Central memory CD8-positive, alpha-beta T cell (primary cell): ENCODE results near the gene MTUS2.

Source experiments
- ATAC-seq: fragments of 150-1000 bp; cut with Tn5 transposase; replicated peaks from 2 replicates; pipeline ENCODE4 v1.10.0; 2022; ENCODE audit warnings: mild to moderate bottlenecking, moderate FRiP score, moderate number of reproducible peaks; ENCODE audit not compliant: poor library complexity, severe bottlenecking; ENCODE audit errors: extremely low read depth
- DNase-seq, 2 donors: peaks; one replicate each; pipeline ENCODE4 v3.0.0; 2021; ENCODE audit warnings: low spot score in 2 of 2
- H3K27ac Mint-ChIP-seq: one replicate; pipeline ENCODE4 v1.8.0; 2022; ENCODE audit warnings: low read depth, mild to moderate bottlenecking, moderate library complexity, mixed read lengths
- H3K27me3 Mint-ChIP-seq: one replicate; pipeline ENCODE4 v1.8.0; 2022; ENCODE audit warnings: mixed read lengths
- H3K36me3 Mint-ChIP-seq: one replicate; pipeline ENCODE4 v1.8.0; 2022; ENCODE audit warnings: mild to moderate bottlenecking, moderate library complexity, mixed read lengths; ENCODE audit not compliant: insufficient read depth
- H3K4me1 Mint-ChIP-seq: one replicate; pipeline ENCODE4 v1.8.0; 2022; ENCODE audit warnings: mixed read lengths
- H3K4me3 Mint-ChIP-seq: one replicate; pipeline ENCODE4 v1.8.0; 2022; ENCODE audit warnings: mild to moderate bottlenecking, moderate library complexity, mixed read lengths
- H3K9me3 Mint-ChIP-seq: one replicate; pipeline ENCODE4 v1.8.0; 2022; ENCODE audit warnings: mixed read lengths

The MTUS2 gene

DNA sequence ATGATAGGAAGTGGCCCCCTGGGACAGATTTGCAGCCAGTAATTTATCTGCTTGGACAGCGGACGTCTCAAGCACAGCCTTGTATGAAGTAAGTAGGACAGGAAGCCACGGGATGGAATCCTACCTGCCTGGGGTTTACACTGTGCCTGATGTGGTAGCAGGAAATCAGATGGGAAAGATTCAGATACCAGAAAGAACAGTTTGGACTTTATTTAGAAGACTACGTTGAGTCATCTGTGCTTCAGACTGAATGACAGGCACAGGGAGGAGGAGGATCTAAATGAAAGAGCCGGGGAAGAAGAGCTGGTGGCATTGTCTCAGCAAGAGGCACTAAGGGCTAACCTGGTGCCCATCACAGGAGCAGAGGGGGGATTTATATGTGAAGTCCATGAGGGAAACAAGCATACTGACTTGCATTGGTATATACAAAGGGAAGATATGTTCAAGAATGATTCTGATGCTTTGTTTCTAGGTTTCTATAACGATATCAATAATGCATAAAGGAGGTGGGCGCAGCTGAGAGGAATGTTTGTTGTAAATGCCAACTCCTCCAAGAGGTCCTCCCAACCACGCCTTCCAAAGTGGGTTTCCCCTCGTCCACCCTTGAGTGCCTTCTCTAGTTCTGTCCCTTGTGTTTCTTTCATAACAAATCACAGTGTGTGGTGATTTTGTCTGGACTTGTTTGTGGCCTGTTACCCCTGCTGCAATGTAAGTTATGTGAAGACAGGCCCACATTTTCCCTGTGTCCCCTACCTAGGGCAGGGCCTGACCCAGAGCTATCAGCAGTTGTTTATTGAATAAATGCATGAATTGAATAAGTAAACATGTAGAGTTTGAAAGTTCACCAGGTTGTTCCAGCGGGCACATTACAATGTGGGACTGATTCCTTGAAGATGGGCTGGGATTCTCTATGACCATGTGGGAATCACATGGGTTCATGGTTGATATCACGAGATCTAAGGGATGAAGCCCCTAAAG, 446.9 kb downstream of the MTUS2 start:
- ATAC-seq (no peak), DNase-seq (no peak)
- no peak overlapping the region for H3K4me3 Mint-ChIP-seq
- H3K27me3 Mint-ChIP-seq = no peaks in the 10 kb centered on the region
- no peak overlapping the region for H3K27ac Mint-ChIP-seq
- H3K36me3 Mint-ChIP-seq = no peaks in the 10 kb centered on the region
- no peaks in the 10 kb centered on the region for H3K4me1 Mint-ChIP-seq
- H3K9me3 Mint-ChIP-seq = peaks cover 14% of the 10 kb centered on the region

DNA sequence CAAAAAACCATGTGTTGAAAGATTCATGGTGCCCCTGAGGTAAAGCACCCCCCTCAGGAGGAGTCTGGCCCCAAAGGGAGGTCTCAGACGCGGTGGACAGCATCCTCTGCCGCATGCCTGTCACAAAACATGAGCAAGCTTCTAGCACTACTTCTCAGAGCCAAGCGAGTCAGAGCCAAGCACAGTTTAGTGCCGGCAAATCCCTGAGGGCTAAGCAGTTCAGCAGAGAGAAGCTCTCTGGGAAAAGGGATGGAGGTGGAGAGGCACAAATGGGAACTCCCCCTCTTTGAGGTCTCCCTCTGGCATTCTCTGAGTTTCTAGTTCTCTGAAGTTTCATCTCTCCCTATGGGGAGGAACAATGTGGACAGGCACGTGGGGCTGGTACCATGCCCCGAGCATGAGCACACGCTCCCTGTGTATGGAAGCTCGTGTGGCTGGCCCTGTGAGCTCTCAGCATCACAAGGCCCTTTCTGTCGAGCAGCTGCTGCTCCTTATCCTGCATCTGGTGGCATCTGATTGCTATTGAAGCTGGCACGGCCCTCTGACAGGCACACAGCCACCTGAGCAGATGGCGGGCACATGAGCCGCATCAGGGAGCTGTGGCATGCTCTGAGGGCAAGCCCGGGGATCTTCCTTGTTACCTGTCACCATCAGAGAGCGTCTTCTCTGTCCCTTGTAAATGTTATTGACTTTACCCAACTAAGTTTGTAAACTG, 450.3 kb downstream of the MTUS2 start:
- H3K9me3 Mint-ChIP-seq = peaks cover 7% of the 10 kb centered on the region
- no peak for ATAC-seq
- H3K36me3 Mint-ChIP-seq = no peaks in the 10 kb centered on the region
- no peaks in the 10 kb centered on the region for H3K27me3 Mint-ChIP-seq
- H3K4me1 Mint-ChIP-seq = no peaks in the 10 kb centered on the region
- no peak overlapping the region for H3K27ac Mint-ChIP-seq
- no peak overlapping the region for H3K4me3 Mint-ChIP-seq
- DNase-seq = no peak

DNA sequence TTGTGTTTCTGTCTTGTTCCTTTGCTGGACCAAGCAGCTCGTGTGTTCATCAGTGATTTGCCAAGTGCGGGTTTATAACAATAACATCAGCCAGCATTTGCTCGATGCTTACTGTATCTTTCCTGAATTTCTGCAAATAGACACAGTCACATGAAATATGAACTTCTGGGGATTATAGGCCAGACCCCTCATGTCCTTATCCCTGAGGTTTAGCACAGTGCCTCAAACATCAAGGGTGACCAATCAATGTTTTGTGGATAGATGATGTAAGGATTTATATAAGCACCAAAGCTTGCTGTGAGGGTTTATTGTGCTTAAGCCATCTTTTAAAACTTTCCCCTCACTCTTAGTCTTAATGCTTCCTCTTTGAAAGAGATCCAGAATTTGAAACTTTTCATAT, 451.5 kb downstream of the MTUS2 start:
- no peak for ATAC-seq
- peaks cover 6% of the 10 kb centered on the region for H3K9me3 Mint-ChIP-seq

DNA sequence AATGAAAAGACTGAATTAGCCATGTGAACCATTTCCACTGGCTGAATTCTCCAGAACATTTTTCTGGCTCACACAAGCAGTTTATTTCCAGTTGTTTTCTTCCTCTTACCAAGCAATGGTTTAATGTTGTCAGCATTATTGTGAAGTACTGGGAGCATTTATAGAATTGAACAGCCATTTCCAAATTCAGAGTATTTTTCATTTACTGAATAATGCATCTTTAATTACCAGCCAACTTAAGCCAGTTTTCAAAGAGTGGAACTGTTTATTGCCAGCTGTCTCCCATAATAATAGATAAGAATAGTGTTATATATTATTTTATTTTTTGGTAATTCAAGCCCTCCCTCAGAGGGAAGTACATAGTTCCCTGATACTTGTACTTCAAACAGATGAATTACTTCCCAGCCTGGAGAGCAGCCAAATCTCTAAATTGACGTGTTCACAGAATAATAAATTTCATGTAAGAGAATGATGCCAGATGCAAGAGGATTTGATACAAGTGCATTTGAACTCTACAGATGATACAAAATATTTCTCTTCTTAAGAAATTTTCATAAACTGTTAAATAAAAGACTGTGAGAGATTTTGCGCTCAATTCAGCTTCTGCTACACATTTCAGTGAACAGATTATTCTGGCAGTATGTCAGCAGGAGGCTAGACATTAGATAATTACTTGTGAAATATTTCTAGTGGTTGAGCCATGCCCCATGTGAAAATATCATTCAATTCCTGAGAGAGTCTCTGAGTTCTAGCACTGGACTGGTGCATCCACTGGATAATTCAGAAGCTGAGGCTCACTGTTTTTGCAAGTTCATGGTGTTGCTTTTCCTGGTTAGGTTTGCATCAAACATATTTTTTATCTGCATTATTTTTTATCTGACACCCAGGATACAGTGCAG, 459.5 kb downstream of the MTUS2 start:
- no peaks in the 10 kb centered on the region for H3K9me3 Mint-ChIP-seq
- no peaks in the 10 kb centered on the region for H3K27me3 Mint-ChIP-seq
- no peak overlapping the region for H3K27ac Mint-ChIP-seq
- no peak overlapping the region for H3K4me3 Mint-ChIP-seq
- H3K36me3 Mint-ChIP-seq = peaks cover 3% of the 10 kb centered on the region
- ATAC-seq = no peak
- H3K4me1 Mint-ChIP-seq = no peaks in the 10 kb centered on the region
- DNase-seq = no peak

More for the DNA sequence above, 451.5 kb downstream of the MTUS2 start:
- Mint-ChIP-seq H3K4me3 (no peak overlapping the region), H3K36me3 (peaks cover 2% of the 10 kb centered on the region), H3K4me1 (no peaks in the 10 kb centered on the region), H3K27me3 (no peaks in the 10 kb centered on the region), H3K27ac (no peak overlapping the region)
- no peak for DNase-seq

DNA sequence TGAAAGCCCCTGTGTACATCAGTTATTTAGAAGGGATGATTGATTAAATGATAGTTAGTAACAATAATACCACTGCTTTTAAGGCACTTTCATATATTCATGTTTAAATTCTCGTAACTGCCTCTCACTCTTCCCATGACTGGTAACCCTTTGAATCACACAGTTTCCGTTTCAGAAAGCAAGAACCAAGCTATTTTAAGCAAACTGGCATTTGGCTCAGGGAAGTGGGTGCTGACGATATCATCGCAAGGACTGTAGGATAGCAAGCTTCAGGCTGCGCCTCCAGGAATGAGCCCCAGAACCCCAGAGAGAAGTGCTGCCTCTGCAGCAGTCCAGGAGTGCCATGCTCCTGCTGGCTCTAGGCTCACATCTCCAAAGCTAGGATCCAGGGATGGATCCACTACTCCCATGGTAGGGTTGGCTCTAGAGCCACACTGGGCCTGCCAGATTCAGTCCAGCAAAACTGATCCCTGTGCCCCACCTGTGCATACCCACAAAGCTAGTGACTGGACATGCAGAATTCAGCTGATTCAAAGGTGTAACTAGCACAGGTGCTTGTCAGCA, 461.9 kb downstream of the MTUS2 start:
- ATAC-seq (no peak), DNase-seq (no peak)
- H3K9me3 Mint-ChIP-seq = no peaks in the 10 kb centered on the region
- H3K36me3 Mint-ChIP-seq = peaks cover 1% of the 10 kb centered on the region
- no peak overlapping the region for H3K27ac Mint-ChIP-seq
- H3K4me3 Mint-ChIP-seq = no peak overlapping the region
- no peaks in the 10 kb centered on the region for H3K27me3 Mint-ChIP-seq
- H3K4me1 Mint-ChIP-seq = no peaks in the 10 kb centered on the region

DNA sequence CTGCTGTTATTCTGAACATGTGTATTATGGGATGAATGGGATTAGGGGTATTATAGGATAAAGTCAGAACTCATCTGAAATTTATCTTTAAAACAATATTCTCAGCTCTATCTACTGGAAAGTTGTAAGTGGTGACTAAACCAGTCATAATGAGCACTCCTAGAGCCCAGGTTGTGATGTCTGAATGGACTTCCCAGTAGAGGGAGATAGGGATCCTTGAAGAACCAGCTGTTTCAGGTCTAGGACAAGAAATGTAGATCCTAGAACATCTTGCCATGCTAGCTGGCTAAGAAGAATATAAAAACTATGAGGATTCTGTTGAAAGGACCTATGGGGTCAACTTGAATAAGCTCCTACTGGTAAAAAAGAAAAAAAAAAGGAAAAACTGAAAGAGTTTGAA, 464.6 kb downstream of the MTUS2 start:
- ATAC-seq (no peak), DNase-seq (no peak)
- Mint-ChIP-seq H3K9me3 (no peaks in the 10 kb centered on the region), H3K4me3 (no peak overlapping the region), H3K4me1 (no peaks in the 10 kb centered on the region), H3K27me3 (peaks cover 11% of the 10 kb centered on the region), H3K27ac (no peak overlapping the region), H3K36me3 (peaks cover 1% of the 10 kb centered on the region)

DNA sequence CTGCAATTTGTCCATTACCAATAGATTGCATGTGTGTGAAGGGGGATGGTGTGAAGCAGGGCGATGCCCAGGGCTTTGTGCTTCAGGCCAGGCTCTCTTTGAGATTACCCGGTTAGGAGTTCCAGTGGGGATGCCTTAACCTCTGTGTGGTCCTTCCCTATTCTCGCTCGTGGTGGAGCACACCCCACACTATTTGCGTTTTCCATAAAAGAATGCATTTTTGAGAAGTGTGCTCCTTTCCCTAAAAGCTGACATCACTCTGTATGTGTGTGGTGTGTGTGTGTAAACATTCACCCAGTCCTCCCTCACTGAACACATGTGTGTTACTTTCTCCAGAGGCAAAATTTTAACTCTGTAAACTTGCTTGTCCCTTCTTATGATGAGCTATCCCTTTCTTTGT, 467.1 kb downstream of the MTUS2 start:
- H3K4me3 Mint-ChIP-seq = no peak overlapping the region
- no peaks in the 10 kb centered on the region for H3K9me3 Mint-ChIP-seq
- DNase-seq (no peak), ATAC-seq (no peak)
- H3K27me3 Mint-ChIP-seq = peaks cover 11% of the 10 kb centered on the region
- H3K4me1 Mint-ChIP-seq = no peaks in the 10 kb centered on the region
- no peak overlapping the region for H3K27ac Mint-ChIP-seq
- no peaks in the 10 kb centered on the region for H3K36me3 Mint-ChIP-seq

DNA sequence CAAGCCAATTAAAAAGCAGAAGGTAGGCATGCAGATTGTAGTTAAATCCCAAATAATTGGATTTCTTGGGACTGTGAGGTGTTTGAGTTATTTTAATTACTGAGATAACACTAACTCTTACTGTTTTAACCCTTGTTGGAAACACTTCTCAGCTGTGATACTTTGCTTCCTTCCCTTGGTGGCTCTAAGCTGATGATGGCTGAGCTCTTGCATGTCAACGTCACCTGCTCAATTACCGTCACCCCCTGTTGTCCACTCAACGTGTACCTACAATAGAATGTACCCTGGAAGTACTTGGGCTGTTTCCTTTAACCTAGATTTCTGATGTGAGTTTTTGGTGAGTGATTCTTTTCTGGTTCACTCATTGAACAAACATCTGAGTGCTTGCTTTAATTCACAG, 471.9 kb downstream of the MTUS2 start:
- peaks cover 4% of the 10 kb centered on the region for H3K9me3 Mint-ChIP-seq
- no peak for DNase-seq

DNA sequence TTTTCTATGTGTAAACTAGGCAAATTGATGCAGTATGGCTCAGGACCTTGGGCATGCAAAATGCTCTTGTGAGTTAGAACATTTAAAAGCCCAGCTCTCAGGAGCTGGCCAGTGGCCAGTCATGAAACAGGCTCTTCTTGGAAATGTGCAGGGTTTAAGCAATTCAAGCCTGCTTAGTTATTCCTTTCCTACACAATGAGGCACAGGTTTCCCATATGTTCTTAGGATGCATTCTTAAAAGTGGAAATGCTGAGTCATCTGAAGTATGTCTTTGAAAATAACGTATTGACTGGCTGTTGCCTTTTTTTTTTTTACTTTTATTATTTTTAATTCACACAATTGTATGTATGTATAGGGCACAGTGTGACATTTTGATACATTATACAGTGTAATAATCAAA, 474.7 kb downstream of the MTUS2 start:
- DNase-seq (no peak), ATAC-seq (no peak)
- no peak overlapping the region for H3K27ac Mint-ChIP-seq
- H3K36me3 Mint-ChIP-seq = no peaks in the 10 kb centered on the region
- H3K27me3 Mint-ChIP-seq = peaks cover 19% of the 10 kb centered on the region
- peaks cover 4% of the 10 kb centered on the region for H3K9me3 Mint-ChIP-seq
- H3K4me1 Mint-ChIP-seq = no peaks in the 10 kb centered on the region
- no peak overlapping the region for H3K4me3 Mint-ChIP-seq

More for the DNA sequence above, 471.9 kb downstream of the MTUS2 start:
- no peak overlapping the region for H3K27ac Mint-ChIP-seq
- H3K36me3 Mint-ChIP-seq = no peaks in the 10 kb centered on the region
- H3K4me1 Mint-ChIP-seq = no peaks in the 10 kb centered on the region
- H3K4me3 Mint-ChIP-seq = no peak overlapping the region
- H3K27me3 Mint-ChIP-seq = peaks cover 11% of the 10 kb centered on the region
- ATAC-seq = no peak

DNA sequence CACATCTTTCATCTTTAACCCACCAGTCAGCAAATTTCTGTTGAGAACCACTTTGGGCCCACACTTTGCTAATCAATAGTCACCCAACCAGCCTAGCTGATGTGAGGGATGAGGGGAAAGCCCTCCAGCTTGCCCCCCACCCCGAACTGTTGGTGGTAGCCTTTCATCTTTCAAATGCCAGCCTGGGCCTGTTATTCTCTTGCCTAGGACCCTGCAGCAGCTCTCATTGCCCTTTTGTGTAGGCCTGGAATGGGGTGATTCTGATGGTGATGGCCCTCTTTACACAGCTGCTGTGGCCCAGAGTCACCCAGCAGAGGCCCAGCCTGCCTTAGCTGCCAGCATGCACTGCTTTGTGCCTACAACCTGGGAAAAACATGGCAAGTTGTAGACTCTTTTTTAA, 480.9 kb downstream of the MTUS2 start:
- H3K36me3 Mint-ChIP-seq = no peaks in the 10 kb centered on the region
- no peak overlapping the region for H3K4me3 Mint-ChIP-seq
- H3K27ac Mint-ChIP-seq = no peak overlapping the region
- ATAC-seq = no peak
- DNase-seq = no peak
- peaks cover 32% of the 10 kb centered on the region for H3K9me3 Mint-ChIP-seq
- H3K27me3 Mint-ChIP-seq = peaks cover 19% of the 10 kb centered on the region
- no peaks in the 10 kb centered on the region for H3K4me1 Mint-ChIP-seq

DNA sequence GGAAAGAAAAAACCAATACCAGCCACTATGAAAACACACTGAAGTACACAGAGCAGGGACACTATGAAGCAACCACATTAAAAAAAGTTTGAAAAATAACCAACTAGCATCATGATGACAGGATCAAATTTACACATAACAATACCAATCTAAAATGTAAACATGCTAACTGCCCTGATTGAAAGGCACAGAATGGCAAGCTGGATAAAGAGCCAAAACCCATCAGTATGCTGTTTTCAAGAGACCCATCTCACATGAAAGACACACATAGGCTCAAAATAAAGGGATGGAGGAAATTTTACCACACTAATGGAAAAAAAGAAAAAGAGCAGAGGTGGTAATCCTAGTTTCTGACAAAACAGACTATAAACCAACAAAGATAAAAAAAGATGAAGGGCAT, 484.0 kb downstream of the MTUS2 start:
- Mint-ChIP-seq H3K36me3 (peaks cover 2% of the 10 kb centered on the region), H3K4me3 (no peak overlapping the region), H3K27ac (no peak overlapping the region), H3K9me3 (peaks cover 36% of the 10 kb centered on the region), H3K4me1 (no peaks in the 10 kb centered on the region), H3K27me3 (peaks cover 2% of the 10 kb centered on the region)
- DNase-seq = no peak
- no peak for ATAC-seq

DNA sequence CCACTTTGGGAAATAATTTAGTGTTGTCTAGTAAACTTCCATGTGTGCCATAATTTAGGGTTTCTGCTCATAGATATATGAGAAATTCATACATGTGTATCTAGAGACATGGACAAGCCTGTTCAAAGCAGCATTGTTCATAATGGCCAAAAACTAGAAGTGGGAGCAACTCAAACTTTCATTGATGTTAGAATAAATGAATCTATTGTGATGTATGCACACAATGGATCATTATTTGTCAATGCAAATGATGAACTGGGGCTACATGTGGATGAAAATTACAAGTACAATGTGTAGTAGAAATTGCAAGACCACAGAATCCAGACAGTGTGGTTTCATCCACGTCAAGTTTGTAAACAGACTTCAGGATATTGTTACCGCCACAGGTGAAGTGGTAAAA, 490.7 kb downstream of the MTUS2 start:
- no peak overlapping the region for H3K4me3 Mint-ChIP-seq
- H3K27me3 Mint-ChIP-seq = no peaks in the 10 kb centered on the region
- peaks cover 6% of the 10 kb centered on the region for H3K9me3 Mint-ChIP-seq
- H3K27ac Mint-ChIP-seq = no peak overlapping the region
- ATAC-seq = no peak
- peaks cover 2% of the 10 kb centered on the region for H3K36me3 Mint-ChIP-seq
- DNase-seq = no peak
- H3K4me1 Mint-ChIP-seq = no peaks in the 10 kb centered on the region
